Measurements from ENCODE around the gene OSGEPL1.
"Not testable (repeated sequence)": the region's sequence is repeated elsewhere in the genome, so short reads cannot be mapped to it uniquely, and the experiment has no call there.

Gene OSGEPL1

DNA sequence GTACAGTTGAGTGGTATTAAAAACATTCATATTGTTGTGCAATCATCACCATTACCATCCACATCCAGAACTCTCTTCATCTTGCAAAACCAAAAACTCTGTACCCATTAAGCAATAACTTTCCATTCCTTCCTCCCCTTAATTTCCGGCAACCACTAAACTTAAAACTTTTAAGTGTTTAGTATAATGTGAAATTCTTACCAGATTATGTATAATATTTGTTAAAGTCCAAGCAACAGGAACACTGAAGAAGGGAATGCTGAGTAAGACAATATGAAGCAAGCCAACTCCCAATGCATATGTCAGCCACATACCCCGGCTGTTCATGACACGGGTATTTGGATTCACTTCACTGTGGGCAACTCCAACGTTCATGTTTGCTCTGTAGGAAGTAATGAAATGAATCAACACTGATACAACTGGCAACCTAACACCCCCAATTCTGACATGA lies 19.7 kb upstream of the OSGEPL1 start:
- Histone ChIP-seq H3K9ac (ENCODE audit: low read depth, low read length) (no peak overlapping the region), H3K36me3 (ENCODE audit: control insufficient read depth, insufficient read depth, low read length) (peaks cover 3% of the 10 kb centered on the region), H3K9me3 (ENCODE audit: control insufficient read depth, insufficient read depth, low read length) (no peaks in the 10 kb centered on the region), H3K27me3 (ENCODE audit: control insufficient read depth, insufficient read depth, low read length) (no peaks in the 10 kb centered on the region), H3K4me3 (ENCODE audit: low read depth, low read length) (peak overlapping the region; percentile 92), H3K4me1 (ENCODE audit: control insufficient read depth, insufficient read depth, low read length) (peaks cover 8% of the 10 kb centered on the region)

- Histone ChIP-seq H3K9me3 (ENCODE audit: control insufficient read depth, insufficient read depth, low read length) (no peaks in the 10 kb centered on the region), H3K27me3 (ENCODE audit: control insufficient read depth, insufficient read depth, low read length) (no peaks in the 10 kb centered on the region), H3K4me1 (ENCODE audit: control insufficient read depth, insufficient read depth, low read length) (no peaks in the 10 kb centered on the region), H3K9ac (ENCODE audit: low read depth, low read length) (no peak overlapping the region), H3K36me3 (ENCODE audit: control insufficient read depth, insufficient read depth, low read length) (peaks cover 11% of the 10 kb centered on the region), H3K4me3 (ENCODE audit: low read depth, low read length) (no peak overlapping the region)
Measured at GRCh38 chr2:189772212-189772611, 9.6 kb upstream of the OSGEPL1 start.

GRCh38 chr2:189770590-189771322 lies 8.2 kb upstream of the OSGEPL1 start:
- Histone ChIP-seq H3K4me3 (ENCODE audit: low read depth, low read length) (no peak overlapping the region), H3K36me3 (ENCODE audit: control insufficient read depth, insufficient read depth, low read length) (peaks cover 11% of the 10 kb centered on the region), H3K9me3 (ENCODE audit: control insufficient read depth, insufficient read depth, low read length) (no peaks in the 10 kb centered on the region), H3K4me1 (ENCODE audit: control insufficient read depth, insufficient read depth, low read length) (no peaks in the 10 kb centered on the region), H3K9ac (ENCODE audit: low read depth, low read length) (no peak overlapping the region), H3K27me3 (ENCODE audit: control insufficient read depth, insufficient read depth, low read length) (no peaks in the 10 kb centered on the region)

GRCh38 chr2:189763908-189764661 lies 1.5 kb upstream of the OSGEPL1 start:
- no peaks in the 10 kb centered on the region for H3K9me3 ChIP-seq (ENCODE audit: control insufficient read depth, insufficient read depth, low read length)
- H3K4me3 ChIP-seq (ENCODE audit: low read depth, low read length) = peak overlapping the region; percentile 95
- H3K9ac ChIP-seq (ENCODE audit: low read depth, low read length) = no peak overlapping the region

DNA sequence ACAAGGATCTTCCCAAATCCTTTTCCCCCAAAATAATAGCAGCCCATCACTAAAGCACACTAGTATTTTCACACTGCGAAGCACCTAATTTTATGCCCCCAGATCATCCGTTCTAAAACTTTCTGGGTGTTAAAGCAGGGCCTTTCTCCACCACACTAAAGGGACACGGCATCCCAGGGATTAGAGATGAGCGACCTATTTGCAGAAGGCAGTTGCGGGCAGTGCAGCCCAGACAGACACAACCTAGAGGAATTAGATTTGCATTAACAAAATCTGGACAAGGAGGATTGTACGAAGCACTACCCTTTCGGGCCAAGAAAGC lies 402 bp downstream of the OSGEPL1 start:
- Histone ChIP-seq H3K9me3 (ENCODE audit: control insufficient read depth, insufficient read depth, low read length) (no peaks in the 10 kb centered on the region), H3K4me3 (ENCODE audit: low read depth, low read length) (peak overlapping the region; percentile 95), H3K9ac (ENCODE audit: low read depth, low read length) (peak overlapping the region; percentile 94), H3K27me3 (ENCODE audit: control insufficient read depth, insufficient read depth, low read length) (no peaks in the 10 kb centered on the region), H3K4me1 (ENCODE audit: control insufficient read depth, insufficient read depth, low read length) (no peaks in the 10 kb centered on the region), H3K36me3 (ENCODE audit: control insufficient read depth, insufficient read depth, low read length) (no peaks in the 10 kb centered on the region)

More at GRCh38 chr2:189763908-189764661, 1.5 kb upstream of the OSGEPL1 start:
- H3K36me3 ChIP-seq (ENCODE audit: control insufficient read depth, insufficient read depth, low read length) = no peaks in the 10 kb centered on the region
- H3K27me3 ChIP-seq (ENCODE audit: control insufficient read depth, insufficient read depth, low read length) = no peaks in the 10 kb centered on the region
- H3K4me1 ChIP-seq (ENCODE audit: control insufficient read depth, insufficient read depth, low read length) = no peaks in the 10 kb centered on the region

DNA sequence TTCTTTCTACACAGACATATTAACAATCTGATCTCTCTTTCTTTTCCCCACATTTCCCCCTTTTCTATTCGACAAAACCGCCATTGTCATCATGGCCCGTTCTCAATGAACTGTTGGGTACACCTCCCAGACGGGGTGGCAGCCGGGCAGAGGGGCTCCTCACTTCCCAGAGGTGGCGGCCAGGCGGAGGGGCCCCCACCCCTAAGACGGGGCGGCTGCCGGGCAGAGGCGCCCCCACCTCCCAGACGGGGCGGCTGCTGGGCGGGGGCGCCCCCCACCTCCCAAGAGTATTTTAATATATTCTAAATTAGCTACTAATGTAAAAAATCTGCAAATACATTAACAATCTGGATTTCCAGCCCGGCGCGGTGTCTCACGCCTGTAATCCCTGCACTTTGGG lies 2.4 kb downstream of the OSGEPL1 start:
- not testable (repeated sequence) for H3K4me1 ChIP-seq (ENCODE audit: control insufficient read depth, insufficient read depth, low read length); H3K36me3 ChIP-seq (ENCODE audit: control insufficient read depth, insufficient read depth, low read length); H3K9me3 ChIP-seq (ENCODE audit: control insufficient read depth, insufficient read depth, low read length); H3K4me3 ChIP-seq (ENCODE audit: low read depth, low read length); H3K27me3 ChIP-seq (ENCODE audit: control insufficient read depth, insufficient read depth, low read length); H3K9ac ChIP-seq (ENCODE audit: low read depth, low read length)

DNA sequence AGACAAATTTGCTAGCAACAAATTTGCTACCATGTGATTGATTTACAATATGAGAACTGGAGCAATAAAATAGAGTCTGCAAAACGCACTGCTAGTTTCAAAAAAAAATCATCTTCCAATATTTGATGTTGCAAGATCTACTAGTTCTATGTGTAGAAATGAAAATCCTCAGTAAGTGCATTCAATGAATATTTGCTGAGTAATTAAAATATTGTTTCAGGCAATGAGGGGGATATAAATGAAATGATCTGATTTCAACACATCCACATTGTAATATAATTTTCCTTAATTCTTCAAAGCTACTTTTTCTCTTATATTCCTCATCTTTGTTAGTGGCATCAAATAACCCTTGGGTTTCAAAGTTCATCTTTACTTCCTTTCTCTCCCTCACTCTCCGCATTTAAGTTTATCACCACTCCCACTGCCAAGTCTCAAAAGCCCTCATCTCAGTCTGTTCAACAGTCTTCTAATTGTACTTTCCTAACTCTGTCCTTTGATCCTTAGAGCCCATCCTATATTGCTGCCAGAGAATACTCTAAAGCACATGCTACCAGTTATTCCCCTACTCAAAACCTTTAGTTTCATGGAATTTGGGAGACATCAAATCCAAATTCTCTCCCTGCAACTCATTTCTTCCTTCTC lies 6.2 kb downstream of the OSGEPL1 start:
- H3K9ac ChIP-seq (ENCODE audit: low read depth, low read length) = no peak overlapping the region
- peaks cover 3% of the 10 kb centered on the region for H3K36me3 ChIP-seq (ENCODE audit: control insufficient read depth, insufficient read depth, low read length)
- H3K4me3 ChIP-seq (ENCODE audit: low read depth, low read length) = no peak overlapping the region
- H3K9me3 ChIP-seq (ENCODE audit: control insufficient read depth, insufficient read depth, low read length) = no peaks in the 10 kb centered on the region
- no peaks in the 10 kb centered on the region for H3K4me1 ChIP-seq (ENCODE audit: control insufficient read depth, insufficient read depth, low read length)
- no peaks in the 10 kb centered on the region for H3K27me3 ChIP-seq (ENCODE audit: control insufficient read depth, insufficient read depth, low read length)

DNA sequence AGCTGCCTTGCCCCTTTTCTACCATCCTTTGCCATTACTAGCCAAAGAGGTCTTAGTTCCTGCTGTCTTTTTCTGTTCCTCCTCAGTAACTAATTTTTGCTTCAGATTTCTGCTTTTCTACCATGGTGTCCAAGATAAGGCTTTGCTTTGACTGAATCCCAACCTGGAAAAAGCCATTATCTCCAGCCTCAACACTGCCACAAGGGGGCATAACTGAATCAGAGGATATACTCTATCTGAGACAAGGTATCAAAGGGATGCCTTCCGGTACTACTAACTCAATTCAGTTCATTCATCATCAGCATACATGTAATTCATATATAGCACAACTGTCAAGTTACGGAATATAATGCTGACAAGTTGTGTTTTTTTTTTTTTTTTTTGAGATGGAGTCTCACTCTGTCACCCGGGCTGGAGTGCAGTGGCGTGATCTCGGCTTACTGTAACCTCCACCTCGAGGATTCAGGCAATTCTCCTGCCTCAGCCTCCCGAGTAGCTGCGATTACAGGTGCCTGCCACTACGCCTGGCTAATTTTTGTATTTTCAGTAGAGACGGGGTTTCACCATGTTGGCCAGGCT lies 11.4 kb downstream of the OSGEPL1 start:
- Histone ChIP-seq H3K27me3 (ENCODE audit: control insufficient read depth, insufficient read depth, low read length) (no peaks in the 10 kb centered on the region), H3K36me3 (ENCODE audit: control insufficient read depth, insufficient read depth, low read length) (peaks cover 3% of the 10 kb centered on the region)

DNA sequence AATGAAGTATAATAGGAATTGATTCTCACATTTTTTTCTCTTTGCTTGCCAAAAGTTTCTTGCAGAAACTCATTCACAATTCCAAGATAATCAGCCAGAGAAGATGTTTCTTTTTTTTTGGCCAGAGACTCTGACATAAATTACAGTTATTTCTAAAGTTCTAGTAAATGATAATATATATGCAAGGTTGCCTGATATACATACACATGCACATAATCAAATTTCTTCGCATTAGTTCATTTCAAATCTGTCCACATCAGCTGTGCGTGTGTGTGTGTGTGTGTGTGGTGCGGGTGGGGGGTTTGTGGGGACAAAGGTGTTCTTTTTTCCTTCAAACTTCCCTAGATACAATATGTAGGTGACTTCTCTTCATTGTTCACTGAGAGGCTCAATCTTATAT lies 33.2 kb downstream of the OSGEPL1 start:
- Histone ChIP-seq H3K4me1 (ENCODE audit: control insufficient read depth, insufficient read depth, low read length) (no peaks in the 10 kb centered on the region), H3K36me3 (ENCODE audit: control insufficient read depth, insufficient read depth, low read length) (no peaks in the 10 kb centered on the region), H3K27me3 (ENCODE audit: control insufficient read depth, insufficient read depth, low read length) (no peaks in the 10 kb centered on the region), H3K4me3 (ENCODE audit: low read depth, low read length) (no peak overlapping the region), H3K9me3 (ENCODE audit: control insufficient read depth, insufficient read depth, low read length) (no peaks in the 10 kb centered on the region), H3K9ac (ENCODE audit: low read depth, low read length) (no peak overlapping the region)

More for the DNA sequence above, 11.4 kb downstream of the OSGEPL1 start:
- H3K9me3 ChIP-seq (ENCODE audit: control insufficient read depth, insufficient read depth, low read length) = no peaks in the 10 kb centered on the region
- H3K4me1 ChIP-seq (ENCODE audit: control insufficient read depth, insufficient read depth, low read length) = no peaks in the 10 kb centered on the region
- H3K4me3 ChIP-seq (ENCODE audit: low read depth, low read length) = no peak overlapping the region
- no peak overlapping the region for H3K9ac ChIP-seq (ENCODE audit: low read depth, low read length)

GRCh38 chr2:189726849-189727248 lies 35.7 kb downstream of the OSGEPL1 start:
- no peaks in the 10 kb centered on the region for H3K9me3 ChIP-seq (ENCODE audit: control insufficient read depth, insufficient read depth, low read length)
- H3K4me1 ChIP-seq (ENCODE audit: control insufficient read depth, insufficient read depth, low read length) = no peaks in the 10 kb centered on the region
- no peak overlapping the region for H3K4me3 ChIP-seq (ENCODE audit: low read depth, low read length)
- H3K27me3 ChIP-seq (ENCODE audit: control insufficient read depth, insufficient read depth, low read length) = no peaks in the 10 kb centered on the region
- no peaks in the 10 kb centered on the region for H3K36me3 ChIP-seq (ENCODE audit: control insufficient read depth, insufficient read depth, low read length)
- no peak overlapping the region for H3K9ac ChIP-seq (ENCODE audit: low read depth, low read length)

GRCh38 chr2:189726271-189726670 lies 36.3 kb downstream of the OSGEPL1 start:
- Histone ChIP-seq H3K36me3 (ENCODE audit: control insufficient read depth, insufficient read depth, low read length) (no peaks in the 10 kb centered on the region), H3K4me3 (ENCODE audit: low read depth, low read length) (no peak overlapping the region), H3K9me3 (ENCODE audit: control insufficient read depth, insufficient read depth, low read length) (no peaks in the 10 kb centered on the region), H3K9ac (ENCODE audit: low read depth, low read length) (no peak overlapping the region), H3K27me3 (ENCODE audit: control insufficient read depth, insufficient read depth, low read length) (no peaks in the 10 kb centered on the region), H3K4me1 (ENCODE audit: control insufficient read depth, insufficient read depth, low read length) (no peaks in the 10 kb centered on the region)
